IgD-negative memory B cell (primary cell): ENCODE measurements around the gene CAPZA2. TPM values are rescaled to one million over a fixed set of nuclear protein-coding genes. Genes with fewer than 3 reads are reported as not detected.
A peak's percentile ranks its signal among the peaks of the same experiment; 100 is the strongest.
"Not testable (repeated sequence)": the region's sequence is repeated elsewhere in the genome, so short reads cannot be mapped to it uniquely, and the experiment has no call there.

Source experiments
- H3K27ac Mint-ChIP-seq, 3 donors: one replicate each; pipeline ENCODE4 v1.8.0; 2020 to 2022; ENCODE audit warnings: mild to moderate bottlenecking in 3 of 3, mixed read lengths in 3 of 3, moderate library complexity in 1 of 3
- H3K27me3 Mint-ChIP-seq: one replicate; pipeline ENCODE4 v1.8.0; 2021; ENCODE audit warnings: mixed read lengths
- H3K36me3 Mint-ChIP-seq: one replicate; pipeline ENCODE4 v1.8.0; 2020; ENCODE audit warnings: mild to moderate bottlenecking, mixed read lengths
- H3K4me1 Mint-ChIP-seq, 3 donors: one replicate each; pipeline ENCODE4 v1.8.0; 2020 to 2022; ENCODE audit warnings: mixed read lengths in 3 of 3, mild to moderate bottlenecking in 1 of 3
- H3K4me3 Mint-ChIP-seq, 4 donors: one replicate each; pipeline ENCODE4 v1.8.0; 2020 to 2022; ENCODE audit warnings: mild to moderate bottlenecking in 4 of 4, mixed read lengths in 4 of 4, moderate library complexity in 3 of 4
- H3K9me3 Mint-ChIP-seq, 3 donors: one replicate each; pipeline ENCODE4 v1.8.0; 2020 to 2021; ENCODE audit warnings: mixed read lengths in 3 of 3, mild to moderate bottlenecking in 1 of 3
- polyA plus RNA-seq: library from polyadenylated mRNA; unstranded; fragments of 300-500 nt; fragmentation: Illumina TruSeq; gene quantifications from one replicate; pipeline ENCODE4 v1.2.3, GENCODE V29; 2021

Gene CAPZA2
- polyA plus RNA-seq, 1 donor from 2014 or later: 172 TPM

GRCh38 chr7:116966601-116967000 is 104.2 kb downstream of the CAPZA2 start:
- Mint-ChIP-seq H3K36me3 (no peaks in the 10 kb centered on the region), H3K27me3 (no peaks in the 10 kb centered on the region), H3K4me1 (peaks cover 0 to 10% (median 9%) of the 10 kb centered on the region in 3 donors), H3K27ac (no peak overlapping the region), H3K4me3 (no peak overlapping the region), H3K9me3 (no peaks in the 10 kb centered on the region)

- no peaks in the 10 kb centered on the region for H3K36me3 Mint-ChIP-seq
- H3K27ac Mint-ChIP-seq: peak overlapping the region in 1 of 3 donors; percentile 27
- peaks cover 0 to 16% (median 8%) of the 10 kb centered on the region in 3 donors for H3K4me1 Mint-ChIP-seq
- no peaks in the 10 kb centered on the region for H3K27me3 Mint-ChIP-seq
- H3K9me3 Mint-ChIP-seq: no peaks in the 10 kb centered on the region
- no peak overlapping the region for H3K4me3 Mint-ChIP-seq
Observed at GRCh38 chr7:116967254-116967922, 105.0 kb downstream of the CAPZA2 start.

GRCh38 chr7:116967983-116968382 is 105.6 kb downstream of the CAPZA2 start:
- Mint-ChIP-seq H3K9me3 (no peaks in the 10 kb centered on the region), H3K27ac (no peak overlapping the region), H3K36me3 (no peaks in the 10 kb centered on the region)

GRCh38 chr7:116968631-116969030 is 106.2 kb downstream of the CAPZA2 start:
- Mint-ChIP-seq H3K36me3 (no peaks in the 10 kb centered on the region), H3K4me3 (no peak overlapping the region), H3K27me3 (no peaks in the 10 kb centered on the region), H3K4me1 (peaks cover 0 to 11% (median 6%) of the 10 kb centered on the region in 3 donors), H3K9me3 (no peaks in the 10 kb centered on the region), H3K27ac (no peak overlapping the region)

More at GRCh38 chr7:116967983-116968382, 105.6 kb downstream of the CAPZA2 start:
- peaks cover 0 to 11% (median 7%) of the 10 kb centered on the region in 3 donors for H3K4me1 Mint-ChIP-seq
- no peak overlapping the region for H3K4me3 Mint-ChIP-seq
- no peaks in the 10 kb centered on the region for H3K27me3 Mint-ChIP-seq

GRCh38 chr7:116969371-116969902 is 107.0 kb downstream of the CAPZA2 start:
- Mint-ChIP-seq H3K27ac (no peak overlapping the region), H3K9me3 (no peaks in the 10 kb centered on the region), H3K36me3 (no peaks in the 10 kb centered on the region), H3K4me1 (peaks cover 0 to 11% (median 6%) of the 10 kb centered on the region in 3 donors), H3K27me3 (no peaks in the 10 kb centered on the region), H3K4me3 (no peak overlapping the region)

- Mint-ChIP-seq H3K27me3 (no peaks in the 10 kb centered on the region), H3K36me3 (no peaks in the 10 kb centered on the region), H3K27ac (no peak overlapping the region), H3K9me3 (peaks cover 0 to 2% (median 0%) of the 10 kb centered on the region in 3 donors), H3K4me1 (peaks cover 0 to 11% (median 6%) of the 10 kb centered on the region in 3 donors), H3K4me3 (no peak overlapping the region)
Observed at GRCh38 chr7:116970238-116970910, 108.0 kb downstream of the CAPZA2 start.

GRCh38 chr7:116971153-116971552 is 108.8 kb downstream of the CAPZA2 start:
- not testable (repeated sequence) for H3K36me3 Mint-ChIP-seq, H3K27ac Mint-ChIP-seq
- peaks cover 0 to 11% (median 6%) of the 10 kb centered on the region in 3 donors for H3K4me1 Mint-ChIP-seq

More at GRCh38 chr7:116971153-116971552, 108.8 kb downstream of the CAPZA2 start:
- not testable (repeated sequence) for H3K27me3 Mint-ChIP-seq, H3K4me3 Mint-ChIP-seq, H3K9me3 Mint-ChIP-seq

Other genes starting within 250 kb of the CAPZA2 start
- gene MET, start 190.4 kb upstream of the CAPZA2 start, polyA plus RNA-seq: not detected
- gene ST7, start 90.9 kb downstream of the CAPZA2 start, polyA plus RNA-seq: 4.4 TPM